HG03520 (cell line): ENCODE data around the gene LAPTM5.

Source experiments
- ATAC-seq: cut with Tn5 transposase; IDR thresholded peaks from one replicate; pipeline ENCODE4 v1.9.1; 2021; ENCODE audit warnings: mild to moderate bottlenecking, moderate library complexity; ENCODE audit not compliant: unreplicated experiment

Gene LAPTM5

DNA sequence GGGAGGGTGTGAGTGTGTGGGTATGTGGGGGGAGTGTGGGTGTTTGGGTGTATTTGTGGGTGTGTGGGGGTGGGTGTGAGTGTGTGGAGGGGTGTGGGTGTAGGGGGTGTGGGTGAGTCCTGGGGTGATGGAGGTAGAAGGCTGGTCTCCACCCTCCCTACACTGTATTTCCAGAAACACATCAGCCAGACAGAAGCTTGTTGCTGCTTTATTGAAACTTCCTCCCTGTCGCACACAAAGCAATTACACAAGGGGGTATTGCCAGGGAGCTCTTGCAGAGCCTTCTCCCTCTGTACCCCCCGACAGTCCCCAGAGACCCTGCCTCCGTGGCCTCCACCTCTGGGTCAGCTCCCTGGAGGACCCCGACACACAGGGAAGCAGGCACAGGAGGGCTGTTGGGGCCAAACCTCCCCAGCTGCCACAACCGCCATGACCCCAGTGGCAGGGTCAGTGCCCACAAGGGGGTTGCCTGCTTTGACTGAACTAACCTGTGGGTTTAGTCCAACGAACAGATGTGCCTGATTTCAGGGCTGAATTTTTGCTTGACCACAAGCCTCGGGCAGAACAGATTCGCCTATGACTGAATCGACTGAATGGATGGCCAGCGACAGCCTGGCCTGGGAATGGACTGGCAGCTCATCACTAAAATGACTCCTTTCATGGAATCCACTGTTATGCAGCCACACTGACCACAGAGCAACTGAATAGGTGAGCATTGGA, 25.1 kb downstream of the LAPTM5 start:
- ATAC-seq, result no peak

- ATAC-seq, result no peak
These were observed 25.7 kb downstream of the LAPTM5 start for GRCh38 chr1:30731806-30732276.

DNA sequence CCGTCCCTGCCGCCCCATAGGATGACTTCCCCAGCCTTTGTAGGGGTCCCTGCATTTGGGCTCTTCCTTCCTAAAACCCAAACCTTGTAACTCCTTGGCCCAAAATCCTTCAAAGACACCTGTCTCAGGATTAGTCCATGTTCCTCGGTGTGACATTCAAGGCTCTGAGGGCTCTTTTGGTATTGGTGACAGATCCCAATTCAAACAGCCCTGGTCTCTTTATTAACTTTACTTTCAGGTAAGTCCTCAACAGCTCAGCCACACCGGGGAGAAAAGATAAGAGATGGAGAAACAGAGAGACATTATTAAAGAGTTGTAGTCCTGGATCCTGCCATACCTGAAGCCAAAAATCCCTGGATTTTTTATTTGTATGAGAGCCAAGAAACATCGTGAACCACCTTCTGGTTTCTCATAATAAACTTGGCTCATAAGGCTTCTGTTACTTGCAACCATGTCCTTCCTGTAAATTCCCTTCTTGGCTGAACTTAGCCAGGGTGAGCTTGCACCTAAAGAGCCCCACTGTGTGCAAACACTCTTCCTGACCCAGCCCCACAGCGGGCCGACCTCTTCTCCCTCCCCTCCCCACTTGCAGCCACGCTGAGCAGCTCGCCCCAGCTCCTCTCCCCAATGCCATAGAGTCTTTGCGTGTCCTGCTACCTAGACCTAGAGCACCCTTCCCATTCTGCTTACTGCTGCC, 26.3 kb downstream of the LAPTM5 start:
- ATAC-seq, result no peak

- ATAC-seq, result no peak
These were observed 27.0 kb downstream of the LAPTM5 start for GRCh38 chr1:30730346-30731108.

GRCh38 chr1:30729901-30730300, 27.7 kb downstream of the LAPTM5 start:
- ATAC-seq, result no peak

GRCh38 chr1:30728832-30729638, 28.5 kb downstream of the LAPTM5 start:
- no peak for ATAC-seq

GRCh38 chr1:30728340-30728739, 29.2 kb downstream of the LAPTM5 start:
- ATAC-seq, result no peak

DNA sequence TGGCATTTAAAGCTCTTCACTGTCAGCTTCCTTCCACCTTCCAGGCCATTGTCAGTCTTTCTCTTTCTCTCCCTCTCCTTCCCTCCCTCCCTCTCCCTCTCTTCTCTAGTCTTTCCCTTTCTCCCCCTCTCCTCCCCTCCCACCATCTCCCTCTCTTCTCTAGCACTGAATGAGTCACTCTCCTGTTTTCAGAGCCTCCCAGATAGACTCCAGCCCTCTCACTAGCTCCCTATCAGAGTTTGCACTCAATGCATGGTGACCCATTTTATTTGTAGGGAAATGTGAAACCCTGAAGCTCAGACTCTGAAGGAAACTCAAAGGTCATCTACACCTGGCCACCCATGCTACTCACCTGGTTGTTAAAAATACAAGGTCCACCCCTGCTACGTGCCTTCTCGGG, 29.8 kb downstream of the LAPTM5 start:
- no peak for ATAC-seq

DNA sequence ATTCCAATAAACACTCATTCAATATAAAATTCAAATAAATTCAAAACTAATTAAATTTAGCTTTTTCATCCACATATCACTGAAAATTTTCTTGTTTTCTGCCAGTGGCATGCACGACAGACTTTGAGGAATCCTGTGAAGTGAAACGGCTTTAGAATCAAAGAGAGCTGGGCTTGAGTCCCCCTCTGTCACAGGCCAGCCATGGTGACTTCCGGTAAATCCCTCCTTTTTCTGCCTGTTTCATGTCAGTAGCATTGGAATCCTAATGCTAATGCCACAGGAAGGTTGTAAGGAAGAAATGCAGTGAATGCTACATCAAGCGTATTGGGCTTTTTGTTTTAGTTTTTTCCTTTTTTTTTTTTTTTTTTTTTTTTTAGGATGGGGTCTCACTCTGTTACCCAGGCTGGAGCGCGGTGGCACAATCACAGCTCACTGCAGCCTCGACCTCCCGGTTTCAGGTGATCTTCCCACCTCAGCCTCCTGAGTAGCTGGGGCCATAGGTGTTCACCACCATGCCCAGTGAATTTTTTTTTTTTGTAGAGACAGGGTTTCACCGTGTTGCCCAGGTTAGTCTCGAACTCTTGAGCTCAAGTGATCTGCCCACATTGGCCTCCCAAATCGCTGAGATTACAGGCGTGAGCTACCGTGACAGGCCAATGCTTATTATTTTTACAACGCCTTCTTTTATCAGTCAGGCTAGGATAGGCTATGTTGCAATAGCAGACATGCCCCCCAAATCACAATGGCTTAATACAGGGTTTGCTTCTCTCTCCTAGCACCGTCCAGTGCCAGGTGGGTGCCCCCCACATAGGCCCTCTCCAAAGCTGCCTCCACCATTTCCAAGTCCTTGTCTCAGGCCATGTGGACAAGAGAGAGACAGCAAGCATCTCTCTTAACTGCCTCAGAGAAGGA, 30.5 kb downstream of the LAPTM5 start:
- ATAC-seq, result no peak

DNA sequence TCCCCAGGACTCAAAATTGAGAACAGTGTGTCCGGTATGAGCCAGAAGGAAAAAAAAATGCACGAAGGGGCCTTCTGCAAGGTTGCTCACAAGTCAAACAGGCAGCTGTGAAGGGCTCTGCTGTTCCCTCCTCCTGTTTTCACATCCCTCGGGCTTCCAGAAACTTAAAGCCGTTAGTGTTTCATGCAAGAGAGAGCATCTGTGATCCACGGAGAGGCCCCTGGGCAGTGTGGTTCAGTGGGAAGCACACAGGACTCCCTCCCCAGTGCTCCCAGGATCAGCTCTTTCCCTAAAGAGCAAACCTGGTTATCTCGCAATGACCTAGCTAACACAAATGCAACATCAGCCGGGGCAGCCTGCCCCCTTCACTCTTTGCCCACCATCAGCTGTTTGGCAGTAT, 31.3 kb downstream of the LAPTM5 start:
- no peak for ATAC-seq

DNA sequence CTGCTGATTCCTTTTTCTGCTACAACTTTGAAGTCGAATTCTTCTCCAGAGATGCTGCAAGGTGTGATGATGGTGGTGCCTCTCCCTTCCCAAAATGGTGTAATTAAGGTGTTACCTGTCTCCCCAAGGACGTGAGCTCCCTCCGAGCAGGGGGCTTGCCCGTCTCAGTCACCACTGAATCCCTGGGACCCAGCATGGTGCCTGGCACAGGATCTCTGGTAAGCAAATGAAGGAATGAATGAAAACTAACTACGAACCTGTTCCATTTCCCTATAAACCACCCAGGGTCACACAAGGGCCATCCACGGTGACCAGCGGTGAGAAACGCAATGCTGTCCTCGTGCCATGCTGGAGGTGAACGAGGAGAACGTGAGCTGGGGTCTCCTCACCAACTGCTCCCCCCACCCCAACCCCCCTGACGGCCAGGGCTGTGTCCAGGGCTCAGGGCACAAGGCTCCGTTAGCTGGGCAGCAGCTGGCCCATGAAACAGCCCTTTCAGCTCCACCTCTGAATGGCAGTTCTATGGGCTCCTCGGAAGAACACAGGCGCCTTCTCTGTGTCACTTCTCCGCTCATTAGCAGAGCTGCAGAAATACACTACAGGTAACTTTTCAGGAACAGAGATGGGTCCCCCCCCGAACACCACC, 32.0 kb downstream of the LAPTM5 start:
- ATAC-seq, result no peak

DNA sequence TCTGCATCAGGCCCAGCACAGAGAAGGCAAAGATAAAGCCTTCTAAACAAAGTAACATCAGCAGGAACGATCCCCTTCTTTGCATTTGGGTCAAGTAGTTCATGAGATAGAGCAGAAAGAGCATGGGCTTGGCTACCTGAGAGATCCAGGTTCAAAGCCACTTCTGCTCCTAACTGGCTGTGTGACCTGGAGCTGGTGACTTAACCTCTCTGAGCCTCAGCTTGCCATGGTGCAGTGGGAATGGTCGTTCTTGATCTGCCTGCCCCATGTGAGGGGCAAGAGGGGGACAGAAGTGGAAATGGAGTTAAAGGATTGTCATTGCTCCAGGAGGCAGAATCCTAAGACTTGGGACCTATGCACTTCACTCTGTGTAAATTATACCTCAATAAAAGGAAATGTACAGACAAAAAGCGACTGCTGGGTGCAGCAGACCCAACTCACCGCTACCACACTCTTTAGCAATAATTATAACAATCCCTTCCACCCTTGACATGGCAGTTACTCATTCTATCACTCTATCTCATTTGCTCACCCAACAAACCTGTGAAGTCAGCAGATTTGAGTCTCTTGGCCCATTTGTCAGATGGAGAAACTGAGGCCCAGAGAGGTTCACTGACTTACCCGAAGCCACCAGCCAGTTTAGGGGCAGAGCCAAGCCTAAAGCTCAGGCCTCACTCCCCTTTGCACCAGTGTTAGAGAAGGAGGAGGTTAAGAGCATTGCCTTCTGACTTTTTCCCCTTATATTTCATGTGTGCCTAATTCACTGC, 32.7 kb downstream of the LAPTM5 start:
- ATAC-seq, result no peak

DNA sequence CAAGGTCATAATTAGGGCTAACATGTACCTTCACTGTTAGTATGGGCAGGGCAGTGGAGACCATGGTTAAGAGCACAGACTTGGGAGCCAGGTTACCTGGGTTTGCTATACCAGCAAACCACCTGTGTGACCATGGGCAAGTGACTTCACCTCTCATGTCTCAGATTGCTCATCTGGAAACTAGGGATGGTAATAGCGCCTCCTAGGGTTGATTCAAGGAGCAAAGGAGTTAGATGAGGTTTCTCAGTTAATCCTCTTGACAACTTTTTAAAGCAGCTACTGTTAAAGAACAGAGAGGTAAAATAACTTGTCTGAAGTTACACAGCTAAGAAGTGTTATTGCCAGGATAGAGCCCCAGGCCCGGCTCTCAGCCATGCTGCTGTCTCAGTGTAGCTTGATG, 33.4 kb downstream of the LAPTM5 start:
- no peak for ATAC-seq

GRCh38 chr1:30723331-30723755, 34.2 kb downstream of the LAPTM5 start, which contains the start of gene MATN1:
Gene MATN1, minus strand, starts transcription at chr1:30723585. Its CDS starts 34 bp downstream, at chr1:30723551.
- no peak for ATAC-seq

DNA sequence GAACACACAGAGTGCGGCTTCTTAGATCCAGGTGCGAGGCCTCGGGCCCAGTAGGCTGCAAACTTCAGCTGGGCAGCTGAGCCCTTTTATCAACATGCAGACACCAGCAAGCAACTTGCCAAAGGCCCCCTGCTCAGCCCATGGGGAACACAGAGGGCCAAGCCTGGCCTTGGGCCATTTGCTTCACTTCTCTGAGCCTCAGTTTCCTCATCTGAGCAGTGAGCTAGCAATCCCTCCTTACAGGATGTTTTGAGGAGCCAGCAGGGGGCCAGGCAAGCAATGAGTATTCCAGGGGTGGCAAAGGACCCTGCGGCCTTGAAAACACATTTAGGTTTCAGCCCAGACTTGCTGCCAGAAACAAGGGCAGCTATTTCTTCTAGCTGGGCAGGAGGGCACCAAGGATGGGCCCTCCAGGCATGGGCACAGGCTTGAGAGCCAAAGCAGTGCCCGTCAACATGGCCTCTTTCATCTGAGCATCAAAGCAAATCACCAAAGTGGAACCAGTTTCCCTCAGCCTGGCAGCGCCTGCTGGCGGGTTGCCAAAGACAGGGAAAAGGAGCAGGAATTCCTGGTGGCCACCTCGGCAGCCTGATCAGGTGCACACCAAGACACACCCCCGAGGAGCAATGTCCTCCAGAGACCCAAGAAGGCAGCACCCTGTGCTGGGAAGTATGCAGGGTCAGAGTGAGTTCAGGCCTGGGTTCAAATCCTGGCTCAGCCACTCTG, 35.6 kb downstream of the LAPTM5 start:
- ATAC-seq, result no peak

GRCh38 chr1:30721341-30721793, 36.2 kb downstream of the LAPTM5 start:
- no peak for ATAC-seq
